HepG2 (cell line): ENCODE measurements around the gene MTR. TPM values are rescaled to one million over a fixed set of nuclear protein-coding genes. Genes with fewer than 3 reads are reported as not detected.

ENCODE experiments used
- ARHGAP35 ChIP-seq: sonication (generic); formaldehyde crosslinking; IDR thresholded peaks from 2 replicates; pipeline ENCODE4 v1.9.0; 2022; ENCODE audit warnings: mild to moderate bottlenecking, inconsistent platforms, moderate library complexity, missing genetic modification reagents, borderline replicate concordance
- ATF7 ChIP-seq, 2 experiments: fragments of 450-650 bp in 1 of 2; sonication (generic) in 1 of 2; formaldehyde crosslinking in 1 of 2; IDR thresholded peaks; 2 replicates each; pipeline versions ENCODE4 v1.4.0 to v1.6.1; 2016 to 2020; ENCODE audit warnings: antibody characterized with exemption in 1 of 2, mild to moderate bottlenecking in 1 of 2, missing genetic modification reagents in 1 of 2
- DPF2 ChIP-seq: sonication (generic); formaldehyde crosslinking; IDR thresholded peaks from 2 replicates; pipeline ENCODE4 v1.4.0; 2020; ENCODE audit warnings: mild to moderate bottlenecking, low read depth, missing genetic modification reagents, borderline replicate concordance
- GFI1 ChIP-seq: sonication (generic); formaldehyde crosslinking; IDR thresholded peaks from 2 replicates; pipeline ENCODE4 v1.5.0; 2020; ENCODE audit warnings: missing genetic modification reagents, mild to moderate bottlenecking, borderline replicate concordance
- NCOA5 ChIP-seq: sonication (generic); formaldehyde crosslinking; IDR thresholded peaks from 2 replicates; pipeline ENCODE4 v1.4.0; 2020; ENCODE audit warnings: missing genetic modification reagents
- NKX3-1 ChIP-seq: sonication (generic); formaldehyde crosslinking; IDR thresholded peaks from 2 replicates; pipeline ENCODE4 v1.5.0; 2020; ENCODE audit warnings: missing genetic modification reagents
- RFXAP ChIP-seq: sonication (generic); formaldehyde crosslinking; IDR thresholded peaks from 2 replicates; pipeline ENCODE4 v1.4.0; 2020; ENCODE audit warnings: missing genetic modification reagents, borderline replicate concordance
- SMAD3 ChIP-seq: sonication (generic); formaldehyde crosslinking; IDR thresholded peaks from 2 replicates; pipeline ENCODE4 v1.4.0; 2020; ENCODE audit warnings: missing genetic modification reagents
- SNRNP70 ChIP-seq: fragments of 200-400 bp; formaldehyde crosslinking; IDR thresholded peaks from 2 replicates; pipeline ENCODE4 v1.6.1; 2017; ENCODE audit warnings: mild to moderate bottlenecking, low read depth, low read length, moderate library complexity
- ZFX ChIP-seq: sonication (generic); formaldehyde crosslinking; IDR thresholded peaks from 2 replicates; pipeline ENCODE4 v1.4.0; 2020; ENCODE audit warnings: mild to moderate bottlenecking, low read depth, missing genetic modification reagents, moderate library complexity
- ZKSCAN8 ChIP-seq: IDR thresholded peaks from 2 replicates; pipeline ENCODE4 v1.6.1; 2016; ENCODE audit warnings: borderline replicate concordance, missing genetic modification reagents, missing compliant biosample characterization
- ZMAT3 ChIP-seq: sonication (generic); formaldehyde crosslinking; conservative IDR thresholded peaks from 2 replicates; pipeline ENCODE4 v1.7.0; 2021; ENCODE audit warnings: missing genetic modification reagents
- ZNF12 ChIP-seq: sonication (generic); formaldehyde crosslinking; IDR thresholded peaks from 2 replicates; pipeline ENCODE4 v1.5.0; 2020; ENCODE audit warnings: missing genetic modification reagents
- ZNF333 ChIP-seq: sonication (generic); formaldehyde crosslinking; IDR thresholded peaks from 2 replicates; pipeline ENCODE4 v1.4.0; 2020; ENCODE audit warnings: mild to moderate bottlenecking, missing genetic modification reagents, borderline replicate concordance
- ZNF33B ChIP-seq: sonication (generic); formaldehyde crosslinking; IDR thresholded peaks from 2 replicates; pipeline ENCODE4 v1.5.1; 2020; ENCODE audit warnings: mild to moderate bottlenecking, missing genetic modification reagents
- ZNF432 ChIP-seq: sonication (generic); formaldehyde crosslinking; IDR thresholded peaks from 2 replicates; pipeline ENCODE4 v1.5.0; 2020; ENCODE audit warnings: missing genetic modification reagents, mild to moderate bottlenecking, borderline replicate concordance
- ZNF644 ChIP-seq: IDR thresholded peaks from 2 replicates; pipeline ENCODE4 v1.6.1; 2016; ENCODE audit warnings: low read depth
- polyA plus RNA-seq, 8 experiments: library from polyadenylated mRNA; depleted of rRNA in 3 of 8; stranded (reverse) in 7 of 8; unstranded in 1 of 8; fragments of >200 nt; fragmentation: Illumina TruSeq in 4 of 8; extraction: Trizol in 4 of 8; gene quantifications; 2 replicates each; pipeline versions ENCODE4 v1.2.1 to v1.2.3, GENCODE V29; 2011 to 2016; ENCODE audit warnings: low read depth in 4 of 8, missing spikeins in 1 of 8, mixed read lengths in 1 of 8; ENCODE audit not compliant: insufficient read depth in 1 of 8
- total RNA-seq, 5 experiments: library from RNA; depleted of rRNA; stranded (reverse); fragments of >200 nt; fragmentation: Illumina TruSeq; extraction: Trizol; gene quantifications; 2 replicates each; pipeline ENCODE4 v1.2.3, GENCODE V29; 2016; ENCODE audit warnings: low read depth in 1 of 5
- TF ChIP-seq, protein P1 (sequence below): sonication (generic); formaldehyde crosslinking; IDR thresholded peaks from 2 replicates; pipeline ENCODE4 v1.8.1; 2022; ENCODE audit warnings: mild to moderate bottlenecking, missing genetic modification reagents
- TF ChIP-seq, protein P2 (sequence below): sonication (generic); formaldehyde crosslinking; IDR thresholded peaks from 2 replicates; pipeline ENCODE4 v1.5.1; 2020; ENCODE audit warnings: missing genetic modification reagents, mild to moderate bottlenecking, borderline replicate concordance
- TF ChIP-seq, protein P3 (sequence below): sonication (generic); formaldehyde crosslinking; IDR thresholded peaks from 2 replicates; pipeline ENCODE4 v1.4.0; 2020; ENCODE audit warnings: missing genetic modification reagents, mild to moderate bottlenecking, borderline replicate concordance
- TF ChIP-seq, protein P4 (sequence below): sonication (generic); formaldehyde crosslinking; conservative IDR thresholded peaks from 2 replicates; pipeline ENCODE4 v1.4.0; 2020; ENCODE audit warnings: mild to moderate bottlenecking, missing genetic modification reagents, moderate library complexity

The MTR gene
- total and polyA plus RNA-seq, 2 of the 13 experiments (the other 11 are each of a cell fraction or from before 2014, with no cell fraction given), result 16.3 to 36.1 TPM

DNA sequence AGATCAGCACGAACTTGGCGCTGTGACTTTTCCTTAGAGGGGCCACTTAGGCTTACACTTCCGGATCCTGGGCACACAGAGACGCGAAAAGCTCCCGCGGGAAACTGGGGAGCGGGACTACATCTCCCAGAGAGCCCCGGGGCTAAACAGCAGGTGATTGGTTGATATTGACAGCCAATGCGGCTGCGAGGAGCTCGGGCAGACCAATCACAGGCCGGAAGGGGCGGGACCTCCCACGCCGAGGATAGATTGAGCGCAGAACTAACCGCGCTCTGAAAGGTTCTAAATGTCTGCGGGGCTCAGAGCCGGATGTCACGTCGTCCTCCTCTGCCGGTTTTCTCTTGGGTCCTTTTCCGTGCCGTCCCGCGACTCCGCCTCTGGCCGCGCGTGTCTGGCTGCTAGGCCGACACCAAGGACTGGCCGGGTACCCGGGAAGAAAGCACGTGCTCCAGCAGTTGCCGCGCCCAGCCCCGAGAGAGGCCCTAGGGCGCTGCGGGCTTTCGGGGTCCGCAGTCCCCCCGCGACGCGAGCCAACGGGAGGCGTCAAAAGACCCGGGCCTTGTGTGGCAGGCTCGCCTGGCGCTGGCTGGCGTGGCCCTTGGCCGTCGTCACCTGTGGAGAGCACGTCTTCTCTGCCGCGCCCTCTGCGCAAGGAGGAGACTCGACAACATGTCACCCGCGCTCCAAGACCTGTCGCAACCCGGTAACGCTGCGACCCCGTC lies at the start of gene MTR (continued):
- TF ChIP-seq, protein P1, sequence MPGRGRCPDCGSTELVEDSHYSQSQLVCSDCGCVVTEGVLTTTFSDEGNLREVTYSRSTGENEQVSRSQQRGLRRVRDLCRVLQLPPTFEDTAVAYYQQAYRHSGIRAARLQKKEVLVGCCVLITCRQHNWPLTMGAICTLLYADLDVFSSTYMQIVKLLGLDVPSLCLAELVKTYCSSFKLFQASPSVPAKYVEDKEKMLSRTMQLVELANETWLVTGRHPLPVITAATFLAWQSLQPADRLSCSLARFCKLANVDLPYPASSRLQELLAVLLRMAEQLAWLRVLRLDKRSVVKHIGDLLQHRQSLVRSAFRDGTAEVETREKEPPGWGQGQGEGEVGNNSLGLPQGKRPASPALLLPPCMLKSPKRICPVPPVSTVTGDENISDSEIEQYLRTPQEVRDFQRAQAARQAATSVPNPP, result peak; percentile 85
- TF ChIP-seq ZKSCAN8 (CRISPR knock-in tag) (peak; percentile 1; the same call in 1 of the 2 replicates), ATF7 (IDR thresholded peaks at IDR 0.05) (no peak), ATF7 (CRISPR knock-in tag; IDR thresholded peaks at IDR 0.05) (no peak), NKX3-1 (CRISPR knock-in tag) (peak; percentile 76), ZNF333 (peak; percentile 91; the same call in 1 of the 2 replicates), ZNF644 (CRISPR knock-in tag) (0 out of 2 replicates have a peak, but pooled peaks have one; percentile 38), ZNF12 (CRISPR knock-in tag) (no peak), NCOA5 (CRISPR knock-in tag) (0 out of 2 replicates have a peak, but pooled peaks have one; percentile 25), SNRNP70 (no peak), ZNF33B (peak; percentile 85; the same call in 1 of the 2 replicates), ZFX (peak; percentile 93), ARHGAP35 (CRISPR knock-in tag) (peak; percentile 96), RFXAP (CRISPR knock-in tag) (peak; percentile 15), GFI1 (CRISPR knock-in tag) (peak; percentile 65; the same call in 1 of the 2 replicates), DPF2 (CRISPR knock-in tag) (no peak), ZMAT3 (CRISPR knock-in tag) (peak; percentile 85), SMAD3 (CRISPR knock-in tag) (no peak; the same call in 1 of the 2 replicates), ZNF432 (CRISPR knock-in tag) (no peak)
- TF ChIP-seq, protein P2, sequence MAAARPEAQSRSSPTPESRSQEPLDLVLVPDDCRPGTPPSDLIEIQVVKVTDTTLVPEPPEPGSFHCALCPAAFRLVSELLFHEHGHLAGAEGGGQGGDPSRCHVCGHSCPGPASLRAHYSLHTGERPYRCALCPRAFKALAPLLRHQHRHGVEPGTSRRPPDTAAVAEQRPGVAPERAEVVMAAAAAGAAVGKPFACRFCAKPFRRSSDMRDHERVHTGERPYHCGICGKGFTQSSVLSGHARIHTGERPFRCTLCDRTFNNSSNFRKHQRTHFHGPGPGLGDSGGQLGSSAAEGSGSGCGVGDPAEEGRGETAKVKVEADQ (CRISPR knock-in tag), result no peak
- TF ChIP-seq, protein P3, sequence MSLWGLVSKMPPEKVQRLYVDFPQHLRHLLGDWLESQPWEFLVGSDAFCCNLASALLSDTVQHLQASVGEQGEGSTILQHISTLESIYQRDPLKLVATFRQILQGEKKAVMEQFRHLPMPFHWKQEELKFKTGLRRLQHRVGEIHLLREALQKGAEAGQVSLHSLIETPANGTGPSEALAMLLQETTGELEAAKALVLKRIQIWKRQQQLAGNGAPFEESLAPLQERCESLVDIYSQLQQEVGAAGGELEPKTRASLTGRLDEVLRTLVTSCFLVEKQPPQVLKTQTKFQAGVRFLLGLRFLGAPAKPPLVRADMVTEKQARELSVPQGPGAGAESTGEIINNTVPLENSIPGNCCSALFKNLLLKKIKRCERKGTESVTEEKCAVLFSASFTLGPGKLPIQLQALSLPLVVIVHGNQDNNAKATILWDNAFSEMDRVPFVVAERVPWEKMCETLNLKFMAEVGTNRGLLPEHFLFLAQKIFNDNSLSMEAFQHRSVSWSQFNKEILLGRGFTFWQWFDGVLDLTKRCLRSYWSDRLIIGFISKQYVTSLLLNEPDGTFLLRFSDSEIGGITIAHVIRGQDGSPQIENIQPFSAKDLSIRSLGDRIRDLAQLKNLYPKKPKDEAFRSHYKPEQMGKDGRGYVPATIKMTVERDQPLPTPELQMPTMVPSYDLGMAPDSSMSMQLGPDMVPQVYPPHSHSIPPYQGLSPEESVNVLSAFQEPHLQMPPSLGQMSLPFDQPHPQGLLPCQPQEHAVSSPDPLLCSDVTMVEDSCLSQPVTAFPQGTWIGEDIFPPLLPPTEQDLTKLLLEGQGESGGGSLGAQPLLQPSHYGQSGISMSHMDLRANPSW (CRISPR knock-in tag), result 0 out of 2 replicates have a peak, but pooled peaks have one; percentile 60
- TF ChIP-seq, protein P4, sequence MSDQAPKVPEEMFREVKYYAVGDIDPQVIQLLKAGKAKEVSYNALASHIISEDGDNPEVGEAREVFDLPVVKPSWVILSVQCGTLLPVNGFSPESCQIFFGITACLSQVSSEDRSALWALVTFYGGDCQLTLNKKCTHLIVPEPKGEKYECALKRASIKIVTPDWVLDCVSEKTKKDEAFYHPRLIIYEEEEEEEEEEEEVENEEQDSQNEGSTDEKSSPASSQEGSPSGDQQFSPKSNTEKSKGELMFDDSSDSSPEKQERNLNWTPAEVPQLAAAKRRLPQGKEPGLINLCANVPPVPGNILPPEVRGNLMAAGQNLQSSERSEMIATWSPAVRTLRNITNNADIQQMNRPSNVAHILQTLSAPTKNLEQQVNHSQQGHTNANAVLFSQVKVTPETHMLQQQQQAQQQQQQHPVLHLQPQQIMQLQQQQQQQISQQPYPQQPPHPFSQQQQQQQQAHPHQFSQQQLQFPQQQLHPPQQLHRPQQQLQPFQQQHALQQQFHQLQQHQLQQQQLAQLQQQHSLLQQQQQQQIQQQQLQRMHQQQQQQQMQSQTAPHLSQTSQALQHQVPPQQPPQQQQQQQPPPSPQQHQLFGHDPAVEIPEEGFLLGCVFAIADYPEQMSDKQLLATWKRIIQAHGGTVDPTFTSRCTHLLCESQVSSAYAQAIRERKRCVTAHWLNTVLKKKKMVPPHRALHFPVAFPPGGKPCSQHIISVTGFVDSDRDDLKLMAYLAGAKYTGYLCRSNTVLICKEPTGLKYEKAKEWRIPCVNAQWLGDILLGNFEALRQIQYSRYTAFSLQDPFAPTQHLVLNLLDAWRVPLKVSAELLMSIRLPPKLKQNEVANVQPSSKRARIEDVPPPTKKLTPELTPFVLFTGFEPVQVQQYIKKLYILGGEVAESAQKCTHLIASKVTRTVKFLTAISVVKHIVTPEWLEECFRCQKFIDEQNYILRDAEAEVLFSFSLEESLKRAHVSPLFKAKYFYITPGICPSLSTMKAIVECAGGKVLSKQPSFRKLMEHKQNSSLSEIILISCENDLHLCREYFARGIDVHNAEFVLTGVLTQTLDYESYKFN (CRISPR knock-in tag), result peak; percentile 65
